K562 (cell line): ENCODE data around the gene TCEA3. TPM values are rescaled to one million over a fixed set of nuclear protein-coding genes. Genes with fewer than 3 reads are reported as not detected.
A peak's percentile ranks its signal among the peaks of the same experiment; 100 is the strongest.

Experiments used
- ARID1B ChIP-seq: fragments of 450-650 bp; IDR thresholded peaks from 2 replicates; pipeline ENCODE4 v1.6.1; 2016; ENCODE audit warnings: antibody characterized with exemption, mild to moderate bottlenecking, inconsistent platforms
- CHD1 ChIP-seq: fragments of 200-600 bp; sonication (generic); IDR thresholded peaks from one replicate; pipeline ENCODE4 v1.6.1; 2012; ENCODE audit warnings: mild to moderate bottlenecking, moderate library complexity, low read length, inconsistent platforms
- CREB1 ChIP-seq, 2 experiments: sonication (generic) in 1 of 2; formaldehyde crosslinking in 1 of 2; IDR thresholded peaks; 2 replicates each; pipeline versions ENCODE4 v1.6.1 to v1.8.0; 2012 to 2022; ENCODE audit warnings: inconsistent platforms in 1 of 2, mild to moderate bottlenecking in 1 of 2, missing genetic modification reagents in 1 of 2, moderate library complexity in 1 of 2
- DIDO1 ChIP-seq: fragments of 450-650 bp; IDR thresholded peaks from 2 replicates; pipeline ENCODE4 v1.6.1; 2016; ENCODE audit warnings: low read depth, missing biosample characterization, missing genetic modification characterization
- DPF2 ChIP-seq: fragments of 450-650 bp; IDR thresholded peaks from 2 replicates; pipeline ENCODE4 v1.6.1; 2016
- FOXK1 ChIP-seq: sonication (generic); formaldehyde crosslinking; IDR thresholded peaks from 2 replicates; pipeline ENCODE4 v1.8.0; 2022; ENCODE audit warnings: missing genetic modification reagents, mild to moderate bottlenecking, borderline replicate concordance
- GATA2 ChIP-seq: sonication (generic); formaldehyde crosslinking; IDR thresholded peaks from 2 replicates; pipeline ENCODE4 v1.4.0; 2020; ENCODE audit warnings: mild to moderate bottlenecking, missing genetic modification reagents
- KDM2B ChIP-seq: fragments of 250-450 bp; sonication (Bioruptor Pico); IDR thresholded peaks from 2 replicates; pipeline ENCODE4 v1.8.0; 2021; ENCODE audit warnings: mild to moderate bottlenecking, moderate library complexity
- SMARCE1 ChIP-seq: fragments of 450-650 bp; IDR thresholded peaks from 2 replicates; pipeline ENCODE4 v1.7.1; 2016; ENCODE audit warnings: mild to moderate bottlenecking
- ZNF436 ChIP-seq: fragments of 250-450, 450-650 bp; sonication (Bioruptor Pico); formaldehyde crosslinking; IDR thresholded peaks from 2 replicates; pipeline ENCODE4 v1.7.0; 2020; ENCODE audit warnings: mild to moderate bottlenecking
- ZNF589 ChIP-seq: fragments of 200-800 bp; sonication (Bioruptor generic); IDR thresholded peaks from 2 replicates; pipeline ENCODE4 v1.6.1; 2016; ENCODE audit warnings: low read depth, missing genetic modification characterization, missing compliant biosample characterization
- ZNF644 ChIP-seq: fragments of 200-800 bp; sonication (Bioruptor generic); IDR thresholded peaks from 2 replicates; pipeline ENCODE4 v1.6.1; 2016; ENCODE audit warnings: low read depth, missing genetic modification characterization, missing compliant biosample characterization
- ZNF830 ChIP-seq: fragments of 250-450 bp; sonication (Bioruptor Pico); IDR thresholded peaks from 2 replicates; pipeline ENCODE4 v1.5.0; 2021; ENCODE audit warnings: mild to moderate bottlenecking
- polyA plus RNA-seq, 8 experiments: library from polyadenylated mRNA; depleted of rRNA in 4 of 8; stranded (reverse) in 5 of 8; unstranded in 3 of 8; fragments of >200 nt; fragmentation: Nextera tagmentation in 2 of 8; fragmentation: Illumina TruSeq in 1 of 8; extraction: Ambion mirVana in 2 of 8; extraction: Trizol in 1 of 8; gene quantifications; 2 replicates each; pipeline versions ENCODE4 v1.2.1 to v1.2.3, GENCODE V29; 2011 to 2014; ENCODE audit warnings: inconsistent platforms in 1 of 8, missing spikeins in 1 of 8
- total RNA-seq, 7 experiments: library from RNA; depleted of rRNA in 6 of 7; stranded (reverse); fragments of >200 nt in 6 of 7; fragmentation: Illumina TruSeq in 2 of 7; extraction: Trizol in 2 of 7; gene quantifications; 2 replicates each; pipeline versions ENCODE4 v1.2.1 to v1.2.3, GENCODE V29; 2011 to 2021; ENCODE audit warnings: low replicate concordance in 1 of 7
- TF ChIP-seq, protein P1 (sequence below): fragments of 450-650 bp; IDR thresholded peaks from 2 replicates; pipeline ENCODE4 v1.6.1; 2016; ENCODE audit warnings: low read depth, mild to moderate bottlenecking, moderate library complexity
- TF ChIP-seq, protein P2 (sequence below): sonication (generic); formaldehyde crosslinking; IDR thresholded peaks from 2 replicates; pipeline ENCODE4 v1.4.0; 2020; ENCODE audit warnings: mild to moderate bottlenecking, missing genetic modification reagents
- TF ChIP-seq, protein P3 (sequence below): sonication (generic); formaldehyde crosslinking; IDR thresholded peaks from 2 replicates; pipeline ENCODE4 v1.8.0; 2023; ENCODE audit warnings: mild to moderate bottlenecking, missing genetic modification reagents
- TF ChIP-seq, protein P4 (sequence below), 2 experiments: fragments of 450-650 bp; IDR thresholded peaks; 2 replicates each; pipeline ENCODE4 v1.6.1; 2018; ENCODE audit warnings: mild to moderate bottlenecking in 2 of 2, low read depth in 1 of 2; ENCODE audit not compliant: partially characterized antibody in 2 of 2

Gene TCEA3
- total and polyA plus RNA-seq, 9 of the 15 experiments (the other 6 are each of a cell fraction or from before 2014, with no cell fraction given) = 0.03 to 0.55 (median 0.36) TPM

DNA sequence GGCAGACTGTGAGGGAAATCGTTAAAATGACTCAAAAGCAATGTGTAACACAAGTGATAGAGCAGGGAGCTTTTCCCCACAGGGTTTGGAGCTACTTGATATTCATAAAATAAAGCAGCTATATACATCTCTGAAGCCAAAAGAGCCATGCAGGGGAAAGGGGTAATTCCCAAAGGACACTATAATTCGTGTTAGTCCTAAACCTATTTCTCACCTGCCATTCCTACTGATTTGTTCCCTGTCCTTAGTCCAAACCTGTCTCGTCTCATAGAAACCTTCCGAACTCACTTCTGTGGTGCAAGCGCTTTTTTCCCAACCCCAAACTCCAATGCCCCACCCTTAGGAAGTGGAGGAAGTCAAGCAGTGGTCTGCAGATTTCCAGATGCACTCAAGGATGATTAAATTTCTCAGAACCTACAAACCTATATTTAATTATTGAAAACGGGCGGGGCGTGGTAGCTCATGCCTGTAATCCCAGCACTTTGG is 79.5 kb downstream of the TCEA3 start (continued):
- TF ChIP-seq, protein P1, sequence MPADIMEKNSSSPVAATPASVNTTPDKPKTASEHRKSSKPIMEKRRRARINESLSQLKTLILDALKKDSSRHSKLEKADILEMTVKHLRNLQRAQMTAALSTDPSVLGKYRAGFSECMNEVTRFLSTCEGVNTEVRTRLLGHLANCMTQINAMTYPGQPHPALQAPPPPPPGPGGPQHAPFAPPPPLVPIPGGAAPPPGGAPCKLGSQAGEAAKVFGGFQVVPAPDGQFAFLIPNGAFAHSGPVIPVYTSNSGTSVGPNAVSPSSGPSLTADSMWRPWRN = 0 out of 2 replicates have a peak, but pooled peaks have one; percentile 8
- TF ChIP-seq GATA2 (peak; percentile 21; the same call in 1 of the 2 replicates), ZNF830 (CRISPR knock-in tag) (no peak; the same call in 1 of the 2 replicates), CREB1 (IDR thresholded peaks at IDR 0.05) (no peak), CREB1 (CRISPR knock-in tag; IDR thresholded peaks at IDR 0.05) (no peak), FOXK1 (0 out of 2 replicates have a peak, but pooled peaks have one; percentile 9), ZNF589 (CRISPR knock-in tag) (0 out of 2 replicates have a peak, but pooled peaks have one; percentile 11), CHD1 (peak; percentile 47), ZNF644 (tag) (0 out of 2 replicates have a peak, but pooled peaks have one; percentile 26), ZNF436 (no peak), SMARCE1 (0 out of 2 replicates have a peak, but pooled peaks have one; percentile 9), ARID1B (peak; percentile 4; the same call in 1 of the 2 replicates), KDM2B (0 out of 2 replicates have a peak, but pooled peaks have one; percentile 0), DPF2 (0 out of 2 replicates have a peak, but pooled peaks have one; percentile 2), DIDO1 (tag) (0 out of 2 replicates have a peak, but pooled peaks have one; percentile 25)
- TF ChIP-seq, protein P2, sequence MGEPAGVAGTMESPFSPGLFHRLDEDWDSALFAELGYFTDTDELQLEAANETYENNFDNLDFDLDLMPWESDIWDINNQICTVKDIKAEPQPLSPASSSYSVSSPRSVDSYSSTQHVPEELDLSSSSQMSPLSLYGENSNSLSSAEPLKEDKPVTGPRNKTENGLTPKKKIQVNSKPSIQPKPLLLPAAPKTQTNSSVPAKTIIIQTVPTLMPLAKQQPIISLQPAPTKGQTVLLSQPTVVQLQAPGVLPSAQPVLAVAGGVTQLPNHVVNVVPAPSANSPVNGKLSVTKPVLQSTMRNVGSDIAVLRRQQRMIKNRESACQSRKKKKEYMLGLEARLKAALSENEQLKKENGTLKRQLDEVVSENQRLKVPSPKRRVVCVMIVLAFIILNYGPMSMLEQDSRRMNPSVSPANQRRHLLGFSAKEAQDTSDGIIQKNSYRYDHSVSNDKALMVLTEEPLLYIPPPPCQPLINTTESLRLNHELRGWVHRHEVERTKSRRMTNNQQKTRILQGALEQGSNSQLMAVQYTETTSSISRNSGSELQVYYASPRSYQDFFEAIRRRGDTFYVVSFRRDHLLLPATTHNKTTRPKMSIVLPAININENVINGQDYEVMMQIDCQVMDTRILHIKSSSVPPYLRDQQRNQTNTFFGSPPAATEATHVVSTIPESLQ (CRISPR knock-in tag) = no peak; the same call in 1 of the 2 replicates
- TF ChIP-seq, protein P3, sequence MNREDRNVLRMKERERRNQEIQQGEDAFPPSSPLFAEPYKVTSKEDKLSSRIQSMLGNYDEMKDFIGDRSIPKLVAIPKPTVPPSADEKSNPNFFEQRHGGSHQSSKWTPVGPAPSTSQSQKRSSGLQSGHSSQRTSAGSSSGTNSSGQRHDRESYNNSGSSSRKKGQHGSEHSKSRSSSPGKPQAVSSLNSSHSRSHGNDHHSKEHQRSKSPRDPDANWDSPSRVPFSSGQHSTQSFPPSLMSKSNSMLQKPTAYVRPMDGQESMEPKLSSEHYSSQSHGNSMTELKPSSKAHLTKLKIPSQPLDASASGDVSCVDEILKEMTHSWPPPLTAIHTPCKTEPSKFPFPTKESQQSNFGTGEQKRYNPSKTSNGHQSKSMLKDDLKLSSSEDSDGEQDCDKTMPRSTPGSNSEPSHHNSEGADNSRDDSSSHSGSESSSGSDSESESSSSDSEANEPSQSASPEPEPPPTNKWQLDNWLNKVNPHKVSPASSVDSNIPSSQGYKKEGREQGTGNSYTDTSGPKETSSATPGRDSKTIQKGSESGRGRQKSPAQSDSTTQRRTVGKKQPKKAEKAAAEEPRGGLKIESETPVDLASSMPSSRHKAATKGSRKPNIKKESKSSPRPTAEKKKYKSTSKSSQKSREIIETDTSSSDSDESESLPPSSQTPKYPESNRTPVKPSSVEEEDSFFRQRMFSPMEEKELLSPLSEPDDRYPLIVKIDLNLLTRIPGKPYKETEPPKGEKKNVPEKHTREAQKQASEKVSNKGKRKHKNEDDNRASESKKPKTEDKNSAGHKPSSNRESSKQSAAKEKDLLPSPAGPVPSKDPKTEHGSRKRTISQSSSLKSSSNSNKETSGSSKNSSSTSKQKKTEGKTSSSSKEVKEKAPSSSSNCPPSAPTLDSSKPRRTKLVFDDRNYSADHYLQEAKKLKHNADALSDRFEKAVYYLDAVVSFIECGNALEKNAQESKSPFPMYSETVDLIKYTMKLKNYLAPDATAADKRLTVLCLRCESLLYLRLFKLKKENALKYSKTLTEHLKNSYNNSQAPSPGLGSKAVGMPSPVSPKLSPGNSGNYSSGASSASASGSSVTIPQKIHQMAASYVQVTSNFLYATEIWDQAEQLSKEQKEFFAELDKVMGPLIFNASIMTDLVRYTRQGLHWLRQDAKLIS (CRISPR knock-in tag) = 0 out of 2 replicates have a peak, but pooled peaks have one; percentile 29
- TF ChIP-seq, protein P4, sequence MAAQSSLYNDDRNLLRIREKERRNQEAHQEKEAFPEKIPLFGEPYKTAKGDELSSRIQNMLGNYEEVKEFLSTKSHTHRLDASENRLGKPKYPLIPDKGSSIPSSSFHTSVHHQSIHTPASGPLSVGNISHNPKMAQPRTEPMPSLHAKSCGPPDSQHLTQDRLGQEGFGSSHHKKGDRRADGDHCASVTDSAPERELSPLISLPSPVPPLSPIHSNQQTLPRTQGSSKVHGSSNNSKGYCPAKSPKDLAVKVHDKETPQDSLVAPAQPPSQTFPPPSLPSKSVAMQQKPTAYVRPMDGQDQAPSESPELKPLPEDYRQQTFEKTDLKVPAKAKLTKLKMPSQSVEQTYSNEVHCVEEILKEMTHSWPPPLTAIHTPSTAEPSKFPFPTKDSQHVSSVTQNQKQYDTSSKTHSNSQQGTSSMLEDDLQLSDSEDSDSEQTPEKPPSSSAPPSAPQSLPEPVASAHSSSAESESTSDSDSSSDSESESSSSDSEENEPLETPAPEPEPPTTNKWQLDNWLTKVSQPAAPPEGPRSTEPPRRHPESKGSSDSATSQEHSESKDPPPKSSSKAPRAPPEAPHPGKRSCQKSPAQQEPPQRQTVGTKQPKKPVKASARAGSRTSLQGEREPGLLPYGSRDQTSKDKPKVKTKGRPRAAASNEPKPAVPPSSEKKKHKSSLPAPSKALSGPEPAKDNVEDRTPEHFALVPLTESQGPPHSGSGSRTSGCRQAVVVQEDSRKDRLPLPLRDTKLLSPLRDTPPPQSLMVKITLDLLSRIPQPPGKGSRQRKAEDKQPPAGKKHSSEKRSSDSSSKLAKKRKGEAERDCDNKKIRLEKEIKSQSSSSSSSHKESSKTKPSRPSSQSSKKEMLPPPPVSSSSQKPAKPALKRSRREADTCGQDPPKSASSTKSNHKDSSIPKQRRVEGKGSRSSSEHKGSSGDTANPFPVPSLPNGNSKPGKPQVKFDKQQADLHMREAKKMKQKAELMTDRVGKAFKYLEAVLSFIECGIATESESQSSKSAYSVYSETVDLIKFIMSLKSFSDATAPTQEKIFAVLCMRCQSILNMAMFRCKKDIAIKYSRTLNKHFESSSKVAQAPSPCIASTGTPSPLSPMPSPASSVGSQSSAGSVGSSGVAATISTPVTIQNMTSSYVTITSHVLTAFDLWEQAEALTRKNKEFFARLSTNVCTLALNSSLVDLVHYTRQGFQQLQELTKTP (IDR thresholded peaks at IDR 0.05; ENCODE audit: low read depth in 1 of 2, partially characterized antibody in 2 of 2) = peak; percentile 39 to 47
